Measurements from ENCODE around the gene CDCA4.

The CDCA4 gene

DNA sequence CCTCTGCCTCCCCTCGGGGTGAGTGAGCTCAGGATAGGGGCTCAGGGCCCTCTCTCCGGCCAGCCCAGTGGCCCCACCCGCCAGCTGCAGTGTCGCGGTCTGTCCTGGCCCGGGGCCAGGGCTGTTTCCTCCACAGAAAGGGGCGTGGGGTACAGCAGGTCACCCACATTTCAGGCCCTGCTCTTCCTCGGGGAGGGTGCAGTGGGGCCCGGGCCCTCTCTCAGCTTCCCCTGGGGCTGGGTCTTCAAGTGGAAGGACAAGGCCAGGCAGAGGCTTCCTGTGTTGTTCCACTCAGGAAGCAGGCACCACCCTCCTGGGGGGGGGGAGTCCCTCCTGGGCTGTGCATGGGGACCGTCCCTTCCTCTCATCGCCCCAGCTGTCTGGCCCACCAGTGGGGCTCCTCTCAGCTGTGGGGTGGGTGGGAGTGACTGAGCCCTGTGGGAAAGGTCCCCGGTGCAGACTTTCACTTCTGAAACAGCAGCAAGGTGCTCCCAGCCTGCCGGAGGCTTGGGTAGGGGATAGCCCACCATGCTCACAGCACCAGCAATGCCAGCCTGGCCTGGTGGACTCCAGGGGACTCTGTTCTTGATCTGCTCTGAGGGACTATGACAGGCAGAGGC, 40.7 kb upstream of the CDCA4 start:
- TF ChIP-seq, protein P1, sequence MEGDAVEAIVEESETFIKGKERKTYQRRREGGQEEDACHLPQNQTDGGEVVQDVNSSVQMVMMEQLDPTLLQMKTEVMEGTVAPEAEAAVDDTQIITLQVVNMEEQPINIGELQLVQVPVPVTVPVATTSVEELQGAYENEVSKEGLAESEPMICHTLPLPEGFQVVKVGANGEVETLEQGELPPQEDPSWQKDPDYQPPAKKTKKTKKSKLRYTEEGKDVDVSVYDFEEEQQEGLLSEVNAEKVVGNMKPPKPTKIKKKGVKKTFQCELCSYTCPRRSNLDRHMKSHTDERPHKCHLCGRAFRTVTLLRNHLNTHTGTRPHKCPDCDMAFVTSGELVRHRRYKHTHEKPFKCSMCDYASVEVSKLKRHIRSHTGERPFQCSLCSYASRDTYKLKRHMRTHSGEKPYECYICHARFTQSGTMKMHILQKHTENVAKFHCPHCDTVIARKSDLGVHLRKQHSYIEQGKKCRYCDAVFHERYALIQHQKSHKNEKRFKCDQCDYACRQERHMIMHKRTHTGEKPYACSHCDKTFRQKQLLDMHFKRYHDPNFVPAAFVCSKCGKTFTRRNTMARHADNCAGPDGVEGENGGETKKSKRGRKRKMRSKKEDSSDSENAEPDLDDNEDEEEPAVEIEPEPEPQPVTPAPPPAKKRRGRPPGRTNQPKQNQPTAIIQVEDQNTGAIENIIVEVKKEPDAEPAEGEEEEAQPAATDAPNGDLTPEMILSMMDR (conservative IDR thresholded peaks at IDR 0.05; ENCODE audit: low read depth, low read length), result no peak
- no peak overlapping the region for H3K4me3 ChIP-seq (ENCODE audit: low read length)
- DNase-seq (ENCODE audit: low read depth), result no peak

DNA sequence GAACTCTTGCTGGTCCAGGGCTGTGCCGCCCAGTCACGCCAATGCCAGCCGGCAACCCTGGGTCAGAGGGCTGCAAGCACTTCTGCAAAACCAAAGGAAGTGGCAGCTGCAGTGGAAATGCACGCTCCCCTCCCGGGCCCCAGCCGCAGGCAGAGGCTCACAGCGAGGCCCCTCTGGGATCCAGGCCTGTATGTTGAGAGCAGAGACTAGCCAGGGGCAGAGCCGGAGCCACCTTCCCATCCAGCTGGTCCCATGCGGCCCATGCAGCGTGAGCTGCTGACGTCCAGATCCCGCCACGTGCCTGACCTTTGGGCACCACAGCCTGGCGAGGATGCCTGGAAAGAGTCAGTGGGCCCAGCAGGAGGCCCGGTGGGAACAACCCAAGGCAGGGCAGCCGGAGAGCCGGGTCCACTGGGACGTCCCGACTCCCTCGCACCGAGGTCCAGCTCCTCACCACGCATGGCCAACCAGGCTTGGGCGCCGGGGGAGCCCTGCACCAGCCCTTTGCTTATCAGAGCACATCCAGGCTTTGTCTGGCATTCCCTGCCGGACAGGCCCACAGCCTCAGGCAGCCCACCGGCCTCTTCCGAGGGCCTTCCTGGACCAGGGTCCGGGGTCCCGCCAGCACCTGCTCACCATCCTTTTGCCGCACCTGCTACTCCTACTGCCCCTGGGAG, 40.0 kb upstream of the CDCA4 start:
- TF ChIP-seq, protein P1 (conservative IDR thresholded peaks at IDR 0.05; ENCODE audit: low read depth, low read length), result no peak
- DNase-seq (ENCODE audit: low read depth), result no peak
- H3K4me3 ChIP-seq (ENCODE audit: low read length), result no peak overlapping the region

DNA sequence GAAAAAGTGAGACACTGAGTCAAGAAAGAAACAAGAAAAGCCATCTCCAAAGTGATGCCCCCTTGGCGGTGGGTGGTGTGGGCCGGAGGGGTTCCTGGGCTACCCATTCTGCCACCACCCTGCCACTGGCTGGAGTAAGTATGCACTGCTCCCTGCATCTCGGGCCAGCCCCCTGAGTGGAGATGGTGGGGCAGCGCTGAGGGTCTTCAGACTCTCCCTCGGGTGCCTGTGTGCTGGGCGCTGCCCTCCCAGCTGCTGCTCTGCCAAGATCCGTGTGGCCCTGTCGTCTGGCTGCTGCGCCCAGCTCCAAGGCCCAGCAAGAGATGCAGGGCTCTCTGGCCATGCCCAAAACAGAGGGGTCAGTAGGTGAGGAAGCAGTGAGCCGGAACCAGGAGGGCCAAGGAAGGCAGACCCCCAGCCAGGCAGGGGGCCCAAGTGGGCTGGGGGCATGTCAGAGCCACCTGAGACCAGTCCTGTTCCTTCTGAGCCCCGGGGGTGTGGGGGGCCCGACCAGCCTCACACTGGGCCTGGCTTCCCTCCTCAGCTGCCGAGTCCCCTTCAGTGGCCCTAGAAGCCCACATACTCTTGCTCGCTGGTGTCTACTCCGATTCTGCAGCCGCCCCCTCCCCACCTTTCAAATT, 39.2 kb upstream of the CDCA4 start:
- DNase-seq (ENCODE audit: low read depth), result no peak
- no peak overlapping the region for H3K4me3 ChIP-seq (ENCODE audit: low read length)
- TF ChIP-seq, protein P1 (conservative IDR thresholded peaks at IDR 0.05; ENCODE audit: low read depth, low read length), result no peak

DNA sequence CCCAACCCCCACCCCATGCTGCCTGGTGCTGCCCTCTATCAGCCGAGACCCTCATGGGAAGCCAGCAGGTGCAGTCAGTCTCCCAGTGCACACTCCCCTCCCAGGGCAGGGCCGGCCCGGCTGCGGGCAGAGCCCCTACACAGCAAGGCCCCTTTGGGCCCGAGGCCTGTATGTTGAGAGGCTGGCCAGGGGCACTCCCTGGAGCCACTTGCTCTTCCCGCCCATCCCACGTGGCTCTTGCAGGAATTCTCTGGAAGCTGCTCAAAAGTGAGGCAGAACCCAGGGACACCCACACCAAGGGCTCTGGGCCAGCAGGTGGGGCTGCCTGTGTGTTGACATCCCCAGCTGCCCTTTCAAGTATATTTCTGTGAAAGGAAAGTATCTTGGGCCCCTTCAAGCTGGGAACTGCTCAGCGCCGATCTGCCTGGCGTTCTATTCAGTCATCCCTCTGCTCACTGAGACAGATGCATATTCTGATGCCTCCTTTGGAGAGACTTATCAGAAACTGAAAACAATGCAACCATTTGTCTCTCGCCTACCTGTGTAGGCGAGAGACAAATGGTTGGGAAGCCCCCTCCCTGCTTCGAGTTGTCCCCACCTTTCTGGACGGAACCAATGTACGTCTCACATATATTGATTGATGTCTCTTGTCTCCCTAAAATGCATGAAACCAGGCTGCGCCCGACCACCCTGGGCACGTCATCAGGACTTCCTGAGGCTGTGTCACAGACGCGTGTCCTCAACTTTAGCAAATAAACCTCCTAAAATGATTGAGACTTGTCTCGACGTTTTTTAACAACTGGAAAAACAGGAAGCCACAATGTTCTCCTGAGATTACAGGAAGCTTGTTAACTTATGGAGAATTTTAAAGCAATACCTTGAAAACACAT, 38.4 kb upstream of the CDCA4 start:
- no peak for DNase-seq (ENCODE audit: low read depth)
- TF ChIP-seq, protein P1 (conservative IDR thresholded peaks at IDR 0.05; ENCODE audit: low read depth, low read length), result peak; percentile 12
- H3K4me3 ChIP-seq (ENCODE audit: low read length), result no peak overlapping the region

DNA sequence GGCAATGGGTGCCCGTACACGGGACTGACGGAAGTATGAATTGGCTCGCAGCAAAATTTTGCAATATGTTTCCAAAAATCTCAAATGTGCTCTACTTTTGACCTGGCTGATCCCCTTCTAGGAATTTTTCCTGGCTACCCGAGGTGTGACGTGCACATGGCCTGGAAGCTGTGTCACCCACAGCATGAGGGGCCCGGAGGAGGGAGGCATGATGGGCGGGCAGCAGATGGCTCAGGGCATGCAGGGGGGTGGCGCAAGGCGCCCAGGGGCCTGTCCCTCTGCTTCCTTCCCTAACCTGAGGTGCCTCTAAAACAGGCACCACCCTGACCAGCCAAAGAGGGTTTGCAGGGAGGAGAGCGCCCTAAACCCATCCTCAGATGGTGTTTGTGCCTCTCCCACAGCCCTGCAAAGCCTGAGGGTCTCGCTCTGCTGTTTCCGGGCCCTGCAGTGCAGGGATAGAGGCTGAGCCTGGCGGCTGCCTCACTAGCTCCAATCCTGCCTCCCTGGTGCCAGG, 37.7 kb upstream of the CDCA4 start:
- no peak overlapping the region for H3K4me3 ChIP-seq (ENCODE audit: low read length)
- TF ChIP-seq, protein P1 (conservative IDR thresholded peaks at IDR 0.05; ENCODE audit: low read depth, low read length), result no peak
- no peak for DNase-seq (ENCODE audit: low read depth)

DNA sequence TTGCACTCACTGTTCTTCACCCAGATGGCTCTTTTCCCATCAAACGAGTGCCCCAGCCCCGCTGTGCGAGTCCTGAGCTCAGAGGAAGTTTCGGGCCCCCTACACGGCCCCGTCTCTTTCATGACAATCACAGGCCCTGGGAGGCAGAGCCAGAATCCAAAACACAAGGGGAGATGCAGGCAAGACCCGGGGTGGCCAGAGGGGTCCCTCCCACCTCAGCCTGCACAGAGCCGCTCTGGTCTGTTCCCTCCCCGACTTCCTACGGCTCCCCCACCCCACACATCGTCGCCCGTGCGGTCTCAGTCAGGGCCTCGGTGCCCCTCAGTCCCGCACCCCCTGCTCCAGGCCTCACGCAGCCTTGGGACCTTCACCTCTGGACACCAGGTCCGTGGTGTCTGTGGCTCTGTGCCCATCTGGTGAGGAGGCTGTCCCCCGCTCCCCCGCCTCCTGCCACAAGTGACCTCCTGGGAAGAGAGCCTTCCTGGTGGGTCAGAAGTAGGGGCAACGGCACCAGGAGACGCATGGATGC, 35.5 kb upstream of the CDCA4 start:
- DNase-seq (ENCODE audit: low read depth), result no peak
- TF ChIP-seq, protein P1 (conservative IDR thresholded peaks at IDR 0.05; ENCODE audit: low read depth, low read length), result no peak
- H3K4me3 ChIP-seq (ENCODE audit: low read length), result no peak overlapping the region

All from retinal pigment epithelial cell (primary cell).